GM19372 (cell line): ENCODE results near the gene BBC3.
A peak's percentile ranks its signal among the peaks of the same experiment; 100 is the strongest.

Experiments used
- ATAC-seq: cut with Tn5 transposase; IDR thresholded peaks from one replicate; pipeline ENCODE4 v1.9.1; 2021; ENCODE audit warnings: mild to moderate bottlenecking, low read depth, moderate library complexity; ENCODE audit not compliant: unreplicated experiment

The BBC3 gene

GRCh38 chr19:47203254-47203653, 27.7 kb downstream of the BBC3 start:
- ATAC-seq: no peak

GRCh38 chr19:47200530-47200929, 30.5 kb downstream of the BBC3 start:
- no peak for ATAC-seq

GRCh38 chr19:47197141-47197540, 33.9 kb downstream of the BBC3 start:
- no peak for ATAC-seq

- no peak for ATAC-seq
These were observed 35.6 kb downstream of the BBC3 start for GRCh38 chr19:47195434-47195833.

GRCh38 chr19:47190167-47190727, 40.8 kb downstream of the BBC3 start:
- ATAC-seq: no peak

GRCh38 chr19:47188507-47189033, 42.4 kb downstream of the BBC3 start:
- ATAC-seq: no peak

- no peak for ATAC-seq
These were observed 43.2 kb downstream of the BBC3 start for GRCh38 chr19:47187797-47188196.

- no peak for ATAC-seq
These were observed 43.7 kb downstream of the BBC3 start for GRCh38 chr19:47187335-47187655.

GRCh38 chr19:47186446-47187334, 44.3 kb downstream of the BBC3 start:
- ATAC-seq: peak; percentile 79

GRCh38 chr19:47183601-47184000, 47.4 kb downstream of the BBC3 start:
- no peak for ATAC-seq

- ATAC-seq: no peak
These were observed 51.2 kb downstream of the BBC3 start for GRCh38 chr19:47179653-47180310.

- ATAC-seq: no peak
These were observed 54.3 kb downstream of the BBC3 start for GRCh38 chr19:47176627-47177090.

- no peak for ATAC-seq
These were observed 54.9 kb downstream of the BBC3 start for GRCh38 chr19:47176071-47176626.

GRCh38 chr19:47172666-47173455, 58.1 kb downstream of the BBC3 start:
- ATAC-seq: no peak
